HUDEP-2 (cell line): ENCODE data around the gene GABPA.
"Not testable (repeated sequence)": the region's sequence is repeated elsewhere in the genome, so short reads cannot be mapped to it uniquely, and the experiment has no call there.

ENCODE experiments used
- DNase-seq, 76 experiments: peaks; one replicate each; lab custom pipeline; 2025; ENCODE audit not compliant: unreplicated experiment in 76 of 76; lab: John Stamatoyannopoulos, UW

GABPA gene

DNA sequence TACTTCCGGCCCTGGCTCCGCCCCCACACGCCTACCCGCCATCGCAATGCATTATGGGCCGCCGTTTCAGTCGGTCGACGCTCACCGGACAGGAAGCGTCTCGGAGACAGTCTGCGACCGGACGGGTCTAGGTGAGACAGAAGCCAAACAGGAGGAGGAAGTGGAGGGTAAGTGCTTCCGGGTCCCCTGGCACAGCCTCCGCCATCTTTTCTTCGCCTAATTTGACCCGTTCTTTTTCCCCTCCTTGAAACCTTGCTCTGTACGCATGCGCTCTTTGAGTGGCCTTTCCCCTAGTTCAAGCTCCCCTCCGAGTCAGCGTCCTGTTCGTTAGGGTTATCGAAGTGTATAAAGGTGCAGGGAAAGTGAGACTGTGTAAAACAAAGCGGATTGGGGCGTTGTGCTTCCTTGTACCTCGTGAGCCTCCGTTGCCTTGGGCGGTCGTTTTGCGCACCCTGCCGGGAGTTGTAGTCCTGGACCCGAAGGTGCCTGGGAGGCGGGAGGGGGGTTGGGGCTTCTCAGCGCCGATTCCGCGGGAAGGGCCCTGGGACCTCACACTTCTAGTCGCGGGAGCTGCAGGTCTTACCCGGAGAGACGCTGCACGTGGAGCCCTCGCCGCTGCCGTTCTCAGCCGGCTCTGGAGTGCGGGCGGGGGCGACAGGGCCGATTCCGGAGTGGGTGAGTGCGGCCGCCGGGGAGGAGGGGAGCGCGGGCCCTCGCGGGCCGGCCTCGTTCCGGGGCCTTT, at the start of gene GABPA, which contains the start of gene ATP5PF:
TSS of gene GABPA (plus strand) at position 69 of the 742 bp plus-strand sequence. CDS start 6,627 bp downstream, outside the sequence.
TSS of gene ATP5PF (minus strand) at position 1 of the 742 bp plus-strand sequence. CDS start 5,110 bp downstream, outside the sequence.
- peak; percentile 80 to 99 (median 98) for DNase-seq

DNA sequence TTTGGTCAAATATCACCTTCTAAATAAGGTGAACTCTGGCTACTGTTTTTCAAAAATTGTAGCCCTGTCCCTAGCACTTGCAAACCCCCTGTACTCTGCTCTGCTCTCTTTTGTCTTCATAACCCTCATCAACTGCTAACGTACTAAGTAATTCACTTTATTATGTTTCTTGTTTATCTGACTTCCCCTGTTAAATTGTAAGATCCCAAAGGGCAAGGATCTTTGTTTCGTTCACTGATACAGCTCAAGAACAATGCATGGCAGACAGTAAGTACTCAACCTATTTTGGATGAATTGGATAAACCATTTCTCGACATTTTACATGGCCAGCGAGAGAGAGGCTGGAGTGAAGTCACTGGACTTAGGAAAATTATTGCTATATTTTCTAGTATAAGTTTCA, 47.0 kb upstream of the GABPA start:
- no peak for DNase-seq

DNA sequence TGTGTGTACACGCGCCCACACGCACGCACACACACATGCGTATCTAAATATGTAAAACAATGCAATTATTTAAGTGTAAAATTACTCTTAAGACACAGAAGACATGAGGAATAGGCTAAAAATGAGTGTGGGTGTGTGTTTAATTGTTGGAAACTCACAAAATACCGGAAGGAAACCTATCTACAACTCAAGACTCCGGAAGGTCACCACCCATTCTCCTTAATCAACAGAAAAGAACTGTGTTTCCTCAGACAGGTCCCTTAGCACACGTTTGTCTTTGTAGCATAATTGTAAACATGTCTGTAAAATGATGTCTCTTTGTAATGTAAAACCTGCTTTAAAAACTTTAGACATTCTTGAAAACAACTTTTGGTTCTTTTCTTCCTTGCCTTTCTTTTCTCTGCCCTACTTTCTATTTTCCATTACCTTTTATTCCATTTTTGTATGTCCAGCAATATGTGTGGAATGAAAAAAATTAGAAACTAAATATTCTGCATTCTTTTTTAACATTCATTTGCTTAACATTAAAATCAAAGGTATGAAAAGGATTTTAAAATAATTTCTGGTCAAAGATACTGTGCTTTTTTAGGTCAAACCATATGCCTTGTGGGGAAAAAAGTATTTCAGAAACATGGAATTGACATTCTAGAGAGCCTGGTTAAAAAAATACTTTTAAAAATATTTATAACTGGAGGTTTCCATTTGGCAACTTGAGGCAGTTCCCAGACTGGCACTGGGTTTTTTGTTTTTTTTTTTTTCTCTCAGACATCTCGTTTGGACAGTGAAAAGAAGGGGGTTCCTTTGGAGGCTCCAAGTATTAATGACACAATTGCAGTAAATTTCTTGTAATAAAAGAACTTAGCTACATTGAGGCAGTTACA, 46.3 kb upstream of the GABPA start:
- no peak for DNase-seq

DNA sequence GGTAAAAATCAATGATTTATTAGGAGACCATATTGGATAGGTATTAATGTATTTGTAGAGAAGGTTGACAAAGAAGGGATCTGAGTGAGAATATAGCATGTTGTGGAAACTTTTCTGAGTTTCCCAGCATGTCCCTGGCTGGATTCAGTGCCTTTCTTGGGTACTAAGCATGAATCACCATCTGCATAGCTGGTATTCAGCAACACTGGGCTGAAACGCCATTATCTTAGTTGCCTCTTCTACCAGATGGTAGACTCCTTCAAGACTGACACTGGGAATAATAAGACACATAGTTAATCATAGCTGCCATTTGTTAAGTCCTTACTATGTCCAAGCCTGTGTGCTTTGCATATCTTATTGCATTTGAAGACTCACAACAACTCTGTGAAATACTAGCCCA, 45.5 kb upstream of the GABPA start:
- no peak for DNase-seq

DNA sequence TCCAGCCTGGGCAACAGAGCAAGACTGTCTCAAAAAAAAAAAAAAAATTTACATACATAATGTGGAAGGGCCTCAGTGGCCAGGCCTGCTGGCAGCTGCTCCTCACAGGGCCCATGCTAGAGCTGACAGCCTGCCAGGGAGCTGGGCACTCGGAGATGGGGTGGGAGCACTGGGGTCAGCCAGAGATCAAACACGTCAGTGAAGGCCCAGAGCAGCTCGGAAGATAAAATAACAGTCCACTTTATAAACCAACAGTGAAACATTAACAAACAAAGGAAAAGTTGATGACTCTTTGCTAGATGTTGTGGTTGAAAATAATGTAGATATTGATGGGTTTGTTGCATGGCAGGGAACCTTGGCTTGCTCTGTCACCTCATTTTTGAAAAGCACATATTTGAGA, 42.8 kb upstream of the GABPA start:
- no peak for DNase-seq

DNA sequence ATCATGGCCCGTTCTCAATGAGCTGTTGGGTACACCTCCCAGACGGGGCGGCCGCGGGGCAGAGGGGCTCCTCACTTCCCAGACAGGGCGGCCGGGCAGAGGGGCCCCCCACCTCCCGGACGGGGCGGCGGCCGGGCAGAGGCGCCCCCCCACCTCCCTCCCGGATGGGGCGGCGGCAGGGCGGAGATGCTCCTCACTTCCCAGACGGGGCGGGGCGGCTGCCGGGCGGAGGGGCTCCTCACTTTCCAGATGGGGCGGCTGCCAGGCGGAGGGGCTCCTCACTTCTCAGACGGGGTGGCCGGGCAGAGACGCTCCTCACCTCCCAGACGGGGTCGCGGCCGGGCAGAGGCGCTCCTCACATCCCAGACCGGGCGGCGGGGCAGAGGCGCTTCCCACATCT, 39.3 kb upstream of the GABPA start:
- DNase-seq, result not testable (repeated sequence)

DNA sequence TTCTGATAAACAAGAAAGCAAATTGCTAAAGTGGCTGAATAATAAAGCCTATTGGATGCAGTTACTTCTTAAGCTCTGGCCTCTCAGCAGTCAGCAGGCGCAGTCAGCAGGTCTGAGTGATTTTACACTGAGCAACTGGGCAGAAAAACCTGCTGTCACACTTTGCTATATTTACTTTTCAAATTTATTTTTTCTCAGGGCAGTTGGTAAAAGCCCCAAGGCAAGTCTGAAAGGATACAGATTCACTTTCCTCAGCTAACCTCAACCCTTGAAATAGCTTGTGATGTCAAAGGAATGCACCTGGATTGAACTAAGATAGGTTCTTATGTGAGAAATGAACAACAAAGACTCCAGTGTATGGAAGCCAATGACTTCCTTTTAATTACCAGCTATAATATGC, 34.0 kb upstream of the GABPA start:
- DNase-seq, result no peak

DNA sequence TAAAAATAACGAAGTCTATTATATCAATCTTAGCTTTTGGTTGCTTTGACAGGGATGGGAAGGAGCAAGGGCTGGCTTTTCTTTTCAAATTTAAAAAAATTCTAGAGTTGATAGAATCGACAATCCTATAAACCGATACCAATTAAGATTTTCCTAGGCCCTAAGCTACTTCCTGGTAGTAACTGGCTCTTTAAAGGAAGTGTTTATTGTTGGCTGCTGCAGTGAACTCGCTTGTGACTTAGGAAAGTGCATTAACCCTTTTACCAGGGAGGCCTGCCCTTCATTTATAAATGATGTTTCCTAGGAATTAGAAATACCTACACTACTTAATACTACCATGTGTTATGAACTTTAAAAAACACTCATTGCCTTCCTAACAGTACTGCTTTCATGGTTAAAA, 33.2 kb upstream of the GABPA start:
- no peak for DNase-seq

DNA sequence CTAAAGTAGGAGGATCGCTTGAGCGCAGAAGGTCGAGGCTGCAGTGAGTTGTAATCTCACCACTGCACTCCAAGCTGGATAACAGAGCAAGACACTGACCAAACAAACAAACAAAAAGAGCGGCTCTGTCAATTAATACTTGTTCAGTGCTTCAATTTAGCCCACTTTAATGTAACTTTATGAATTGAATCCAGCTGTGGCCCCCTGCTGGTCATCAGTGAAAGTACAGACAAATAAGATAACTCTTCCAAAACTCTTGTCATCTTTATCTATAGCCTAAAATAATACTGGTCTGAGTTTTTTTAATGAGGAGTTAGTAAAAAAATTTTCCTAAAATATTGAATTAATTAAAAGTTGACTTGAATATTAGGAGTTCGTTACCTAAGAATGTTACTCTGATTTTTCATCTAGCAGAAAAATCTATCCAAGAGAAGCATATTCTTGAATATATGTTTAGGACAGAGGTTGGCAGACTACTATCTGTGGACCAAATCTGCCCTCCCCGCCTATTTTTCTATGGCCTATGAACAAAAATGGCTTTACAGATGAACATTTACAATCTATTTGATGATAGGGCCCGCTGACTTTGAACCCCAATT, 26.2 kb upstream of the GABPA start:
- DNase-seq, result peak in 32 of 76 experiments; percentile 4 to 53 (median 30)

DNA sequence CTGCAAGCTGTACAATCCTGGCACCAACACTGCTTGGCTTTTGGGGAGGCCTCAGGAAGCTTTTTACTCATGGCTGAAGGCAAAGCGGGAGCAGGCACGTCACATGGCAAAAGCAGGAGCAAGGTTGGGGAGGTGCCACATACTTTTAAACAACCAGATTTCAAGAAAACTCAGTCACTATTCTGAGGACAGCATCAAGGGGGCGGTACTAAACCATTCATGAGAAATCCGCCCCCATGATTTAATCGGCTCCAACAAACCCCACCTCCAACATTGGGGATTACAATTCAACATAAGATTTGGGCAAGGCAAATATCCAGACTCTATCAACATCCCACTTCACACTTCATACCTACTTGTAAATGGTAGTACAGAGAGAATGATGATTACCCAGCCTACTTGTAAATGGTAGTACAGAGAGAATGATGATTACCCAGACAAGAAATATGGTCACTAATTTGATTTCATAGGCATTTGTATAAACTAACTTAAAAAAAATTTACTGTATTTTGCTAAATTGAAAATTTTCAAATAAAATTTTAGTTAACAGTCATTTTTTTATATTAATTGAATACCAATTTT, 25.0 kb upstream of the GABPA start:
- peak in 8 of 76 experiments; percentile 3 to 28 (median 18) for DNase-seq

DNA sequence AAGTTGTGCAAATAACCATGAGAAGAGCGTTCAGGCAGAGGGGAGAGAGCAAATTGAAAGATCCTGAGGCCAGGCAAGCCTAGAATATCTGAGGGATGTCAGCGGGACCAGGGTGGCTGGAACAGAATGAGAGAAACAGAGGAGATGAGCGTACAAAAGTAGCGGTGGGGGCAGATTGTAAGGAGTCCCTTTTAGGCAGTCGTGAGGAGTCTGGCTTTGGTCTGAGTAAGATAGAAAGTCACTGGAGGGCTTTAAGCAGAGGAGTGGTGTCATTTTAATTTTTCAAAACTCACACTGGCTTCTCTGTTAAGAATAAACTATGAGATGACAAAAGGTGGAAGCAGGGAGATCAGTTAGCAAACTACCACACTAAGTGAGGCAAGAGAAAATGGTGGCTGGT, 24.2 kb upstream of the GABPA start:
- DNase-seq, result no peak

DNA sequence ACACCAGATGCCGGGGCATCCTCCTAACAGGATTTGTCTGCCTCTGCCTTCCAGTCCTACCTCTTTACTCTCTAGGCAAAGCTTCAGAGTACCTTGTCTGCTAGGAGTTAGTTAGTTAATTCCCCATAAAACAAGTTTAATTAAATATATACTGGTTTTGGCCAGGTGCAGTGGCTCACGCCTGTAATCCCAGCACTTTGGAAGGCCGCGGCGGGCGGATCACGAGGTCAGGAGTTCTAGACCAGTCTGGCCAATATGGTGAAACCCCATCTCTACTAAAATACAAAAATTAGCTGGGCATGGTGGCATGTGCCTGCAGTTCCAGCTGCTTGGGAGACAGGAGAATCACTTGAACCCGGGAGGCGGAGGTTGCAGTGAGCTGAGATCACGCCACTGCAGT, 20.7 kb upstream of the GABPA start:
- not testable (repeated sequence) for DNase-seq

DNA sequence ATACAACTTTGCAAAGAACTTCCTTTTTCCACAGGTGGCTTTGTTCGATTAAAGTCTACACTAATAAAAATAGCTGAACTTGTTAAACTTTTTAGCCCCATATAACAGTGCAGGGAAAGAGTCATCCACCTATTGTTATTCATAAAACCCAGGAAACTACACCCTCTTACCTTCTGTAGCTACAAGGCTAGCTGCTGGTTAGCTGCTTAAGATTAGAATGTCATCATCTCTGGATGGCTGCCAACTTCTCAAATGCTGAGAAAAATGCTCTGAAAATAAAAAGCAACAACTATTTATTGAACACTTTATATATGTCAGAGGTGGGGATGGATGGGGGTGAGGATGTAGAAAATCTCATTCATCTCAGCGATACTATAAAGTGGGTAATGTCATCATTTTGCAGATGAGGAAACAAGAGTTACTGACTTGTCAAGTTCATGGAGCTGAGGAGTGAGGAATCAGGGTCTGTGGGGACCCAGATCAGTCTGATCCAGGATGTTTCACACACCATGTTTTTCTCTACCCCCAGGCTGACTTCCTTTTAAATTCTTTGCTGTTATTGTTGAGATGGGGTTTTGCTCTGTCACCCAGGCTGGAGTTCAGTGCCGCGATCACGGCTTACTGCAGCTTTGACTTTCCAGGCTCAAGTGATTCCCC, 17.2 kb upstream of the GABPA start:
- peak in 23 of 76 experiments; percentile 6 to 55 (median 27) for DNase-seq

DNA sequence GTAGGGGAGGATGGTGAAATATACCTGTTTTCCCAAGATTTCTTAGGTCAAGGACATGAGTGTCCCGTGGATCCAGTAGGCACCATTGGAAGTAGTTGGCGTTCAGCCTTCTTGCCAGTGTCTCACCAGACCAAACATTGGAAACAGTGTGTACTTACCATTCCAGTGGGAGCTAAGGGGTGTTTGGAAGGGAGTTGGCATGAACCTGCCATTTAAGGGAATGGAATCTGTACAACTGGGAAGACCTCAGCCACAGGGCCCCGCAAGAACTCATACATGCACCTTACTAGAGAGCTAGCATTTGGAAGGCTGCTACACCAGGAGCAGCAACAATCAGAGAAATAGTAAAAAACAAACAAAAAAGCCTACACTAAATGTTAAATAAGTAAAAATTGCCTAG, 12.8 kb upstream of the GABPA start:
- no peak for DNase-seq

DNA sequence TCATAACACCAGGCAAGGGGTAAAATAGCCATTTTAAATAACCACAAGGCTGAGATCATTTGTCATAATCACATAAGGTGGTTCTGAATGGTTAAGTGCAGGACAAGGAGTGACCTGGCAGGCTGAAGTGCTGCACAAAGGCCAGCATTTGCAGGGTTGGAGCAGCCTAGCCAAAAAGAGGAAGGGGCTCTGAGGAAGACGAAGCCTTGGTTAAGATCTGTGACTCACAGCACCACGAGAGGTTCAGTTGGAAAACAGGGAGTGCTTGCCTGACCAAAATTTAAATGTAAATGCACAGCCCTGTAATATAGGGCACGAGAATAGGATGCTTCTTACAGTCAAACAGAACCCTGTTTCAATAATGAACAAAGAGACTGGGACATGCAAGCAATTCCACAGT, 12.1 kb upstream of the GABPA start:
- DNase-seq, result no peak

DNA sequence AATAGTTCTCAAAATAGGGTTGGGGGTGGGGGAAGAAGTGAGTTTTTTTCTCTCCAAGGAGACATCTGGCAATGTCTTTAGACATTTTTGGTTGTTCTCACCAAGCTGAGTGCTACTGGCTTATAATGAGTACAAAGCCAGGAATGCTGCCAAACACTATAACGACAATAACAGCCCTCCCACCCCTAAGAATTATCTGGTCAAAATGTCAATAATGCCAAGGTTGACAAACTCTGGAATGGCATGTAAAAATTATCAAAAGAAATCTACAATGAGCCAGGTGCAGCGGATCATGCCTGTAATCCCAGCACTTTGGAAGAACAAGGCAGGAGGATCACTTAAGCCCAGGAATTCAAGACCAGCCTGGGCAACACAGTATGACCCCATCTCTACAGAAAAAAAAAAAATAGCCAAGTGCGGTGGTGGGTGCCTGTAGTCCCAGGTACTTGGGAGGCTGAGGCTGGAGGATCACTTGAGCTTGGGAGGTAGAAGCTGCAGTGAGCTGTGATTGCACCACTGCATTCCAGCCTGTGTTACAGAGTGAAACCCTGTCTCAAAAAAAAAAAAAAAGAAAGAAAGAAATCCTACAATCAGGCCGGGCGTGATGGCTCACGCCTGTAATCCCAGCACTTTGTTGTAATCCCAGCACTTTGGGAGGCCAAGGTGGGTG, 2.5 kb upstream of the GABPA start:
- peak in 1 of 76 experiments; percentile 9 for DNase-seq

DNA sequence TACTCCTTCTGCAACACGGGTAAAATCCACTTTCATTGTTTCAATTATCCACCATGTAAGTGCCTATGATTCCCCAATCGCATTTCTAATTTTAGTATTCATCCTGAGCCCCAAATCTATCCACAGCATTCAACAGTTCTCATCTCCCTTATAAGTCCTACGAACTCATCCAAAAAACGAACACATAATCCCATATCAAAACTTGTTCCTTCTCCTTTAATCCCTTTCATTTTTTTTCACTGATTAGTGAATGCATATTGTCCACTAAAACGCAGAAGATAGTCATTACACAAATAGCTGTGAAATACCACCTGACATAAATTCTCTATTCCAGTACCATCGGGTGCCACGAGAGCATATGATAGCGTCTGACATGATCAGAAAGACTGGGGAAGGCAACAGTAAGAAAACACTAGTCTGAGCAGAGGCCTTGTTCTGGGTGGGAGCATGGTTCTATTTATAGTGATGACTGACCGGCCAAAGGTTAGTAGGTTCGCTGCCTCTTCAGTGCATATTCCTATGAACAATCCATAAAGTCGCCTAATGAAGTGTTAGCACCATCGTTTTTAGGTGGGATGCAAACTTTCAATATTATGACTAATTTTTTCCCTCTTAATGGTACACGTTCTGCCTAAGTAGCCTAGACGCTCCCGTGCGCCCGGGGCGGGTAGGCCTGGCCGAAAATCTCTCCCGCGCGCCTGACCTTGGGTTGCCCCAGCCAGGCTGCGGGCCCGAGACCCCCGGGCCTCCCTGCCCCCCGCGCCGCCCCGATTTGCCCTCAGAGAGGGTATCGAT, 716 bp upstream of the GABPA start:
- peak in 26 of 76 experiments; percentile 11 to 61 (median 34) for DNase-seq

DNA sequence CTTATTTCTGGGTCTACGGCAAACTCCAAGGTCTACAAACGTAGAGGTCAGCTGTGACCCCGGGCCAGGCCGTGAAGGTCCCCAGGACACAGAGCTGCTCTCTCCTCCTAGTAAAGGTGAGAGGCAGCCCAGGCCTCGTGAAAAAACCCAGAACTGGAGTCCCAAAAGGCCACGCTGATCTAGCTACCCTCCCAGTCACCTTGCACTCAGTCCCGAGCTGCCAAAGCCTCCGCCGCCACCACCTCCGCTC, 193 bp upstream of the GABPA start:
- DNase-seq, result no peak
